Stimulated activated CD8-positive, alpha-beta memory T cell treated with anti-CD3 and anti-CD28 coated beads, Interleukin-7, amount 100 ng/mL, for 1 hour (primary cell): ENCODE measurements around the gene GABBR2.

Source experiments
- DNase-seq, 2 donors: peaks; one replicate each; pipeline ENCODE4 v3.0.0-alpha.2; 2020; ENCODE audit warnings: low read depth in 2 of 2

Gene GABBR2

GRCh38 chr9:98370300-98370975, 338.3 kb downstream of the GABBR2 start:
- no peak for DNase-seq

GRCh38 chr9:98369896-98370295, 338.8 kb downstream of the GABBR2 start:
- no peak for DNase-seq

- DNase-seq = no peak
These were observed 339.3 kb downstream of the GABBR2 start for GRCh38 chr9:98369471-98369870.

- DNase-seq = no peak
These were observed 339.7 kb downstream of the GABBR2 start for GRCh38 chr9:98369066-98369425.

- no peak for DNase-seq
These were observed 340.2 kb downstream of the GABBR2 start for GRCh38 chr9:98368366-98369065.

- DNase-seq = no peak
These were observed 340.8 kb downstream of the GABBR2 start for GRCh38 chr9:98367923-98368322.

- DNase-seq = no peak
These were observed 341.3 kb downstream of the GABBR2 start for GRCh38 chr9:98367371-98367900.

GRCh38 chr9:98365781-98366180, 343.0 kb downstream of the GABBR2 start:
- DNase-seq = no peak

GRCh38 chr9:98365227-98365669, 343.5 kb downstream of the GABBR2 start:
- DNase-seq = no peak

GRCh38 chr9:98364086-98364485, 344.6 kb downstream of the GABBR2 start:
- no peak for DNase-seq

GRCh38 chr9:98363644-98364043, 345.1 kb downstream of the GABBR2 start:
- DNase-seq = no peak

GRCh38 chr9:98362624-98363252, 346.0 kb downstream of the GABBR2 start:
- DNase-seq = no peak

- no peak for DNase-seq
These were observed 347.1 kb downstream of the GABBR2 start for GRCh38 chr9:98361645-98362044.

- DNase-seq = no peak
These were observed 348.5 kb downstream of the GABBR2 start for GRCh38 chr9:98360176-98360708.

- DNase-seq = no peak
These were observed 349.2 kb downstream of the GABBR2 start for GRCh38 chr9:98359569-98359968.

GRCh38 chr9:98357921-98358535, 350.7 kb downstream of the GABBR2 start:
- no peak for DNase-seq

- no peak for DNase-seq
These were observed 351.6 kb downstream of the GABBR2 start for GRCh38 chr9:98356953-98357690.

- DNase-seq = no peak
These were observed 352.4 kb downstream of the GABBR2 start for GRCh38 chr9:98356326-98356725.

- DNase-seq = no peak
These were observed 357.4 kb downstream of the GABBR2 start for GRCh38 chr9:98351370-98351769.

- DNase-seq = no peak
These were observed 361.1 kb downstream of the GABBR2 start for GRCh38 chr9:98347642-98348041.

- DNase-seq = no peak
These were observed 363.7 kb downstream of the GABBR2 start for GRCh38 chr9:98345011-98345410.
